GM21381 (cell line): Measurements from ENCODE around the gene CCNG2.

Source experiments
- ATAC-seq: cut with Tn5 transposase; IDR thresholded peaks from one replicate; pipeline ENCODE4 v1.9.1; 2021; ENCODE audit warnings: mild to moderate bottlenecking, moderate library complexity; ENCODE audit not compliant: unreplicated experiment

CCNG2 gene

GRCh38 chr4:77174426-77174825 is 17.4 kb downstream of the CCNG2 start:
- ATAC-seq = no peak

GRCh38 chr4:77175201-77175611 is 18.2 kb downstream of the CCNG2 start:
- ATAC-seq = no peak

GRCh38 chr4:77176640-77177039 is 19.6 kb downstream of the CCNG2 start:
- no peak for ATAC-seq

GRCh38 chr4:77177199-77177598 is 20.2 kb downstream of the CCNG2 start:
- no peak for ATAC-seq

GRCh38 chr4:77178560-77178959 is 21.6 kb downstream of the CCNG2 start:
- ATAC-seq = no peak

GRCh38 chr4:77179519-77179918 is 22.5 kb downstream of the CCNG2 start:
- ATAC-seq = no peak

GRCh38 chr4:77181720-77182119 is 24.7 kb downstream of the CCNG2 start:
- ATAC-seq = no peak

- no peak for ATAC-seq
Measured at GRCh38 chr4:77183777-77184420, 26.9 kb downstream of the CCNG2 start.

GRCh38 chr4:77184974-77185373 is 28.0 kb downstream of the CCNG2 start:
- ATAC-seq = no peak

GRCh38 chr4:77185686-77186085 is 28.7 kb downstream of the CCNG2 start:
- no peak for ATAC-seq

- ATAC-seq = no peak
Measured at GRCh38 chr4:77187322-77187721, 30.3 kb downstream of the CCNG2 start.

- ATAC-seq = no peak
Measured at GRCh38 chr4:77188498-77189220, 31.7 kb downstream of the CCNG2 start.

- no peak for ATAC-seq
Measured at GRCh38 chr4:77189412-77189811, 32.4 kb downstream of the CCNG2 start.

GRCh38 chr4:77190053-77190452 is 33.0 kb downstream of the CCNG2 start:
- no peak for ATAC-seq

GRCh38 chr4:77193046-77193445 is 36.0 kb downstream of the CCNG2 start:
- ATAC-seq = no peak

- peak; percentile 88 for ATAC-seq
Measured at GRCh38 chr4:77193511-77194102, 36.6 kb downstream of the CCNG2 start.

GRCh38 chr4:77194366-77194765 is 37.4 kb downstream of the CCNG2 start:
- no peak for ATAC-seq

GRCh38 chr4:77194989-77195388 is 38.0 kb downstream of the CCNG2 start:
- no peak for ATAC-seq

GRCh38 chr4:77196866-77197265 is 39.9 kb downstream of the CCNG2 start:
- peak; percentile 30 for ATAC-seq

- ATAC-seq = no peak
Measured at GRCh38 chr4:77197361-77197760, 40.4 kb downstream of the CCNG2 start.

GRCh38 chr4:77197831-77198230 is 40.8 kb downstream of the CCNG2 start:
- no peak for ATAC-seq

GRCh38 chr4:77199276-77199675 is 42.3 kb downstream of the CCNG2 start:
- no peak for ATAC-seq
